HG03108 (cell line): ENCODE measurements around the gene GLTP.
"Not testable (repeated sequence)": the region's sequence is repeated elsewhere in the genome, so short reads cannot be mapped to it uniquely, and the experiment has no call there.

Experiments
- ATAC-seq: cut with Tn5 transposase; IDR thresholded peaks from one replicate; pipeline ENCODE4 v1.9.1; 2021; ENCODE audit warnings: moderate library complexity; ENCODE audit not compliant: unreplicated experiment

GLTP gene

DNA sequence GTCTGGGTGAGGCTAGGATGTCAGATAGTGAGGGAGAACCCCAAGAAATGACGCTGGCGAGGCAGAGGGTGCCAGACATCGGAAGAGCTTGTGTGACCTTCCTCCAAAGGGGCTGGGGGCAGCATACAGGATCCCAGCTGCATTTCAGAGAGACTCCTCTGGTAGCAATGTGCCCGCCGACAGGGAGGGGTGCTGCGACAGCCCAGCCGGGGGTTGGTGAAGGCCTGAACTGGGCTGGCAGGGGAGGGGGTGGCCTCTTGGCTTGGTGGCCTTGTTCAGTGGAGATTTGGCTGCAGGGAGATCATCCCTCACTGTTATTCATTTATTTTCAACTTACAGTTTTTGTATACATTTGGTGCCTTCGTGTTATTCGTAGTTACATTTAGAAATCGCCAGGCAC, 25.0 kb upstream of the GLTP start:
- no peak for ATAC-seq

DNA sequence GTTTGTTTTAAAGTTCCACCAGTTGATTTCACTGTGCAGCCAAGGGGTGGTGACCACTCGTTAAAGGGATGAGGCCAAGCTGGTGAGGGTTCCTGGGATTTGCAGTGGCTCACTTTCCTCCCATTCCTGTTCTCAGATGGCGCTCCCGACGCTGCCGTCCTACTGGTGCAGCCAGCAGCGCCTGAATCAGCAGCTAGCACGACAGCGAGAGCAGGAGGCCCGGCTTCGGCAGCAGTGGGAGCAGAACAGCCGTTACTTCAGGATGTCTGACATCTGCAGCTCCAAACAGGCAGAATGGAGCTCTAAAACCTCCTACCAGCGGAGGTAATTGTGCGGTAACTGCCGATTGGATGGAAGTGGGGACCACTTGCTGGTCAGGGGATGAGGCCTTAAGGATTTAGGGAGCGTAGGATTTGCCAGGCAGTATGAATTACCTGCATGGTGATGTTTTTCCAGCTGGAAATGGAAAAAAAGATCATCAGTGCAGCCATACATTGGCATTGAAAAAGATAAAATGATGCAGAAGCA, 22.6 kb upstream of the GLTP start:
- ATAC-seq, result no peak

- no peak for ATAC-seq
Observed at GRCh38 chr12:109900752-109901580, 20.6 kb upstream of the GLTP start.

GRCh38 chr12:109899783-109900751, 19.7 kb upstream of the GLTP start, which contains the start of gene TCHP:
Gene TCHP (plus strand): TSS chr12:109900274. CDS start chr12:109903027, 2,753 bp downstream.
- ATAC-seq, result peak; percentile 61

DNA sequence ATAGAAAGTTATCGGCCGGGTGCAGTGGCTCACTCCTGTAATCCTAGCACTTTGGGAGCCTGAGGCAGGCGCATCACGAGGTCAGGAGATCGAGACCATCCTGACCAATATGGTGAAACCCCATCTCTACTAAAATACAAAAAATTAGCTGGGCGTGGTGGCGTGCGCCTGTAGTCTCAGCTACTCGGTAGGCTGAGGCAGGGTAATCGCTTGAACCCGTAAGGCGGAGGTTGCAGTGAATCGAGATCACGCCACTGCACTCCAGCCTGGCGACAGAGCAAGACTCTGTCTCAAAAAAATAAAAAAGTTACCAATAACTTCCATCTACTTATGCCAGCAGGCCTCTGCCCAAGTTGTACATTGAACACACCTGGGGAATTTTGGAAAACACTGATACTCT, 19.0 kb upstream of the GLTP start:
- ATAC-seq, result not testable (repeated sequence)

DNA sequence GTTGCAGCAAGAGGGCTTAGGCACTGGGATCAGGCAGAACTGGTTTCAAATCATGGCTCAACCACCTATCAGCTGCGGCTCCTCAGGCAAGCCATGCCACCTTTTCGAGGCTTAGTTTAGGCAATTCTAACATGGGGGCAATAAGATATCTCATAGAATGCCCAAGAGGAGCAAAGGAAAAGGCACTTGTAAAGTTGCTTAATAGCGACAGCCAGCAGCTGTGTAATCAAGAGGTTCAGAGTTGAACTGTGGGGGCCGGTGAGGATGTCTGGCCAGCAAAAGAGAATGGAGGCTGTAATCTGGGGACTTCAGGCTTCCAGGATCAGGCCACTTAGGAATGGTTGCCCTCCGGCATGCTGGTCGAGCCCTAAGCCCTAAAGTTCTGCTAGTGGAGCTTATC, 16.7 kb upstream of the GLTP start:
- no peak for ATAC-seq

GRCh38 chr12:109896188-109896587, 15.8 kb upstream of the GLTP start:
- no peak for ATAC-seq

DNA sequence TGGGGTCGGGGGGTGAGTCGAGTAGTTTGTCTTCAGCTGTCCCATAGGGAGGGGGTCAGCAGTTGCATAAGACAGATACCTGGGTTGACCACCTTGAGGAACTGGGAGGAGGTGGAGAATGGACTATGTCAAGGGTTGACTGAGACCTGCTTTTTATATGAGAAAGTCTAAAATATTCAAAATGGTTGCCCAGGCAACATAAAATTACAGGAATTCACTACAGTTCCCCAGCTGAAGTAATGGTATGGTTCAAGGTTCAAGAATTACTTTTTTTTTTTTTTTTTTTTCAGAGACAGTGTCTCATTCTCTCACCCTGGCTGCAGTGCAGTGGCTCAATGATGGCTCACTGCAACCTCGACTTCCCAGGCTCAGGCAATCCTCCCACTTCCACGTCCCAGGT, 14.6 kb upstream of the GLTP start:
- ATAC-seq, result no peak

DNA sequence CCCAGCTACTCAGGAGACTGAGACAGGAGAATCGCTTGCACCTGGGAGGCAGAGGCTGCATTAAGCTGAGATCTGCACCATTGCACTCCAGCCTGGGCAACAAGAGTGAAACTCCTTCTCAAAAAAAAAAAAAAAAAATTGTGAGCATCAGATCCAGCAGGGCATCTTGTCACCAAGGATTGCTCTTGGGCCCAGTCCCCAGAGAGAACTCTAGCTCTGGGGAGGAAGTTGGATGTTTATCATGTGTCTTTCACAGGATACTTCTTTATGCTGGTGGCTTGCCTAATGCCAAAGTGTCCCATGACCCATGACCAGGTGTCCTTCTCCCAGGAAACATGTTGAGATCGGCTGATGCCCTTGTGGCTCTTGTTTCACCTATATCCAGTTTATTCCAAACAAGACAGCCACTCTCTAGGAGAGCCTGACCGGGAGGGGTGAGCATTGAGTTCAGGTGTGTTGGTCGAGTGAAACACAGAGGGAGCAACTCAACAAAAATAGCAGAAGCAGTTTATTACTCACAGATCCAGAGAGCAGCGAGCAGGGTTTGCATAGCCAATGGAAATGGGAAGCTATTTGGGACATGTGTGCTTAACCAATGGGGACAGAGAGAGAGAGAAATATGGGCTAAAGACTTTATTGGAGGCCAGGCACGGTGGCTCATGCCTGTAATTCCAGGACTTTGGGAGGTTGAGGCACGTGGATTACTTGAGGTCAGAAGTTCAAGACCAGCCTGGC, 13.1 kb upstream of the GLTP start:
- ATAC-seq, result no peak

DNA sequence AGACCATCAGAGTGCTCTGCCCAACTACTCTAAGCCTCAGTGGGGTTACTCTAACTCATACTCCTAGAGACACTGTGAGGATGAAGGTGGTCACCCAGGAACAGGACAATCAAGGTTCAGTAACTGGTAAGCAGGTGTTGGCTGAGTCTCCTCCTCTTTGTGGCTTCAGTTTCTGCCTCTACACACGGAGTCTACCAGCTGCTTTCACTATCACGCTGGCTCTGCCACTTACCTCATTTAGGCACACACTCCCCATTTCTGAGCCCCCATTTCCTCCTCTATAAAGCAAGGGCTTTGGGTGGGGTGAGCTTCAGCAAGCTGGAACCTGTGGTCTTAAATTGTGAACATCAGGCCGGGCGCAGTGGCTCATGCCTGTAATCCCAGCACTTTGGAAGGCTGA, 12.4 kb upstream of the GLTP start:
- peak; percentile 65 for ATAC-seq

DNA sequence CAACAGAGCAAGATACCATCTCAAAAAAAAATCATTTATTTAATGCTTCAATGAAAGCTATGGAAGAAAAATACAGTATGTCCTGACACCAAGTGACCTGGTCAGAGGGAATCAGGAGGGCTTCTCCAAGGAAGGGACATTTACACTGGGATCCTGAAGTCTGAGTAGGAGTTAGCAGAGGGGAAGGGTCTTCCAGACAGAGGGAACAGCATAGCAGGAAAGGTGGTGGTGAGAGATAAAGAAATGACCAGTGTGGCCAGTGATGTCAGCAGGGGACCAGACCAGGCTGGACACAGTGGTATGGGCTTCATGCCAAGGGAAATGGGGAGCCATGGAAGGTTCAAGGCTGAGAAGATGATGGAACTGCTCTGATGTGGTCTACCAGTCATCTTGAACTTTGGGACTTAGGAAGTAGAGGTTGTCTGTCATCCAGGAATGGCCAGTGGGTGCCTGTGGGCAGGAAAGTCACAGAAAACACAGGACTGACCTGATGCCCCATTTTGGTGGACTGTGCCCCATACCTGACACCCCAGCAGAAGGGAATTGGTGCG, 11.9 kb upstream of the GLTP start:
- no peak for ATAC-seq

DNA sequence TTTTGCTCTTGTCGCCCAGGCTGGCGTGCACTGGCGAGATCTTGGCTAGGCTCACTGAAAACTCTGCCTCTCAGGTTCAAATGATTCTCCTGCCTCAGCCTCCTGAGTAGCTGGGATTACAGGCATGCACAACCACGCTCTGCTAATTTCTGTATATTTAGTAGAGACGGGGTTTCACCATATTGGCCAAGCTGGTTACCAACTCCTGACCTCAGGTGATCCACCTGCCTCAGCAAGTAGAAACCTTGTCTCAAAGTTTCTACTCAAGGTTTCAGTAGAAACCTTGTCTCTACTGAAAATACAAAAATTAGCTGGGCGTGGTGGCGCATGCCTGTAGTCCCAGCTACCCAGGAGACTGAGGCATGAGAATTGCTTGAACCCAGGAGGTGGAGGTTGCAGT, 11.4 kb upstream of the GLTP start:
- peak; percentile 34 for ATAC-seq

GRCh38 chr12:109890620-109891170, 10.4 kb upstream of the GLTP start:
- no peak for ATAC-seq

DNA sequence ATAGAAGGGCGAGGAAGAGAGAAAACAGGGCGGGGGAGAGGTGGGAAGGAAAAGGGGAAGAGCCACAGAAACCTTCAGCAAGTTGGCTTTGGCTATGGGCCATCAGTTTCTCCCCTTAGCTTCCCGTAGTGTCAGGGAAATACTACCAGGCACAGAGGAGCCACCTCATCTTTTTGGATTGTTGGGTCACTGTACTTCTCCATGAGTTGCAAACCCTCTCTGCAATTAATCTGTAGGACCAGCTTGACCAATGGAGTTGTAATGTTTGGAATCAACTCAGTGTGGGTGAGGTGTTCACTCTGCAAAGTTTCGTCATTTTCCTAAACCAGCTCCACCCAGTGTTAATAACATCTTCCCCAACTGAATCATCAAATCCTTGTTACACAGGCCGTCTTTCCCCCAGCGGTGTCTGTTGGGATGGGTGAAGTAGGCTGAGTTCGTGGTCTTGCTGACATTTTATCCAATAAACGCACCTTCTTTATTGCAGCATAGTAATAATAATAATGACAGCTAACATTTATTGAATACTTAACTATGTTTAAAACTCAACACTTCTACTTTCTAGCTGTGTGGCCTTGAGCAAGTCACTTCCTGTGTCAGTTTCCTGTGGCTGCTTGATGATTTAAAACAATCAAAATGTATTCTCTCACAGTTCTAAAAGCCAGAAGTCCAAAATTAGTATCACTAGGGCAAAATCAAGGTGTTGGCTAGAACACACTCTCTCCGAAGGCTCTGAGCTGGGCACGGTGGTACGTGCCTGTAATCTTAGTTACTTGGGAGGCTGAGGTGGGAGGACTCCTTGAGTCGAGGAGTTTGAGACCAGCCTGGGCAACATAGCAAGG, 8.1 kb upstream of the GLTP start:
- no peak for ATAC-seq

DNA sequence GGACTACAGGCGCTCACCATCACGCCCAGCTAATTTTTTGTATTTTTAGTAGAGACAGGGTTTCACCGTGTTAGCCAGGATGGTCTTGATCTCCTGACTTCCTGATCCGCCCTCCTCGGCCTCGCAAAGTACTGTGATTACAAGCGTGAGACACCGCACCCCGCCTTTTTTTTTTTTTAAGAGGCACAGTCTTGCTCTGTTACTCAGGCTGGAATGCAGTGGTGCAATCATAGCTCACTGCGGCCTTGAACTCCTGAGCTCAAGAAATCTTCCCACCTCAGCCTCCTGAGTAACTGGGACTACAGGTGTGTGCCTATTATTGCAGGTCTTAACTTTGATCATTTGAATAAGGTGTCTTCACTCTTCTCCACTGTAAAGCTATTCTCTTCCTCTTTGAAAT, 5.3 kb upstream of the GLTP start:
- no peak for ATAC-seq

GRCh38 chr12:109883461-109883860, 3.1 kb upstream of the GLTP start:
- no peak for ATAC-seq

GRCh38 chr12:109881752-109882151, 1.4 kb upstream of the GLTP start:
- no peak for ATAC-seq

DNA sequence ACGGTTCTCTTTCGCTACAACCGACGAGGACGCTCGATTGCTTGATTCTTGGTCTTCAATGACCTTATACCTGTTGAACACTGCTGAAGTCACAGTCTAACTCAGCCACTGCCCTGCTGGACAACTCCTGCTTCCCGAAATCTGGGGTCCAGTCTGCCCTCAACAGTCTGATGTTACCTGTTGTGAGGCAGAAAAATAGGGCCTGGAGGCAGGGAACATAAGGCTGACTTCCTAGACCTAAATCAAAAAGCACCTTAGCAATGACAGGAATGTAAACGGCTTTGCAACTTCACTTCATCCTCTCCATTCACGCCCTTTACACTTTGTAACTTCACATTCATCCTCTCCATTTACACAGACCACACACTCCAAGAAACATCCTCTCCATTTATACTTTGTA, 597 bp upstream of the GLTP start:
- no peak for ATAC-seq

GRCh38 chr12:109879351-109880042, 844 bp downstream of the GLTP start:
- no peak for ATAC-seq
